ENCODE results near the gene C1QTNF9B.

Gene C1QTNF9B

GRCh38 chr13:23856008-23856750 lies 41.1 kb downstream of the C1QTNF9B start:
- no peak for DNase-seq

GRCh38 chr13:23855360-23855759 lies 41.9 kb downstream of the C1QTNF9B start:
- DNase-seq = no peak

- no peak for DNase-seq
These were observed 45.0 kb downstream of the C1QTNF9B start for GRCh38 chr13:23852351-23852750.

- no peak for DNase-seq
These were observed 46.2 kb downstream of the C1QTNF9B start for GRCh38 chr13:23851106-23851505.

- DNase-seq = no peak
These were observed 47.2 kb downstream of the C1QTNF9B start for GRCh38 chr13:23850134-23850533.

GRCh38 chr13:23849670-23850069 lies 47.6 kb downstream of the C1QTNF9B start:
- DNase-seq = no peak

GRCh38 chr13:23848646-23849141 lies 48.6 kb downstream of the C1QTNF9B start:
- DNase-seq = no peak

GRCh38 chr13:23848019-23848418 lies 49.3 kb downstream of the C1QTNF9B start:
- no peak for DNase-seq

GRCh38 chr13:23847497-23847896 lies 49.8 kb downstream of the C1QTNF9B start:
- no peak for DNase-seq

- DNase-seq = no peak
These were observed 52.1 kb downstream of the C1QTNF9B start for GRCh38 chr13:23845105-23845725.

GRCh38 chr13:23844132-23844531 lies 53.2 kb downstream of the C1QTNF9B start:
- DNase-seq = no peak

- no peak for DNase-seq
These were observed 53.9 kb downstream of the C1QTNF9B start for GRCh38 chr13:23843436-23843835.

GRCh38 chr13:23842406-23842805 lies 54.9 kb downstream of the C1QTNF9B start:
- DNase-seq = no peak
